HepG2 (cell line): ENCODE results near the gene KCNJ14. TPM values are rescaled to one million over a fixed set of nuclear protein-coding genes. Genes with fewer than 3 reads are reported as not detected.
A peak's percentile ranks its signal among the peaks of the same experiment; 100 is the strongest.

ENCODE experiments used
- NR2C2 ChIP-seq: sonication (generic); formaldehyde crosslinking; IDR thresholded peaks from 2 replicates; pipeline ENCODE4 v1.4.0; 2020; ENCODE audit warnings: missing genetic modification reagents, mild to moderate bottlenecking, moderate library complexity, borderline replicate concordance
- SRSF1 ChIP-seq: fragments of 200-400 bp; formaldehyde crosslinking; optimal IDR thresholded peaks from 2 replicates; pipeline ENCODE3; 2017; ENCODE audit warnings: mild to moderate bottlenecking, low read depth, low read length, moderate library complexity
- TCF7 ChIP-seq: sonication (generic); IDR thresholded peaks from 2 replicates; pipeline ENCODE4 v1.6.1; 2016; ENCODE audit warnings: antibody characterized with exemption, low read depth
- ZBTB42 ChIP-seq: sonication (generic); formaldehyde crosslinking; IDR thresholded peaks from 2 replicates; pipeline ENCODE4 v1.5.0; 2020; ENCODE audit warnings: mild to moderate bottlenecking, missing genetic modification reagents
- ZNF142 ChIP-seq: sonication (generic); formaldehyde crosslinking; IDR thresholded peaks from 2 replicates; pipeline ENCODE4 v1.4.0; 2020; ENCODE audit warnings: missing genetic modification reagents
- ZNF143 ChIP-seq: sonication (generic); formaldehyde crosslinking; IDR thresholded peaks from 2 replicates; pipeline ENCODE4 v1.4.0; 2020; ENCODE audit warnings: missing genetic modification reagents
- ZNF780A ChIP-seq: sonication (generic); formaldehyde crosslinking; IDR thresholded peaks from 2 replicates; pipeline ENCODE4 v1.8.0; 2022; ENCODE audit warnings: mild to moderate bottlenecking, missing genetic modification reagents, moderate library complexity
- ZXDC ChIP-seq: sonication (generic); formaldehyde crosslinking; IDR thresholded peaks from 2 replicates; pipeline ENCODE4 v1.5.0; 2020; ENCODE audit warnings: mild to moderate bottlenecking, missing genetic modification reagents
- polyA plus RNA-seq, 8 experiments: library from polyadenylated mRNA; depleted of rRNA in 3 of 8; stranded (reverse) in 7 of 8; unstranded in 1 of 8; fragments of >200 nt; fragmentation: Illumina TruSeq in 4 of 8; extraction: Trizol in 4 of 8; gene quantifications; 2 replicates each; pipeline versions ENCODE4 v1.2.1 to v1.2.3, GENCODE V29; 2011 to 2016; ENCODE audit warnings: low read depth in 4 of 8, missing spikeins in 1 of 8, mixed read lengths in 1 of 8; ENCODE audit not compliant: insufficient read depth in 1 of 8
- total RNA-seq, 5 experiments: library from RNA; depleted of rRNA; stranded (reverse); fragments of >200 nt; fragmentation: Illumina TruSeq; extraction: Trizol; gene quantifications; 2 replicates each; pipeline ENCODE4 v1.2.3, GENCODE V29; 2016; ENCODE audit warnings: low read depth in 1 of 5
- TF ChIP-seq, protein P1 (sequence below), 2 experiments: fragments of 450-650 bp in 1 of 2; sonication (generic) in 1 of 2; formaldehyde crosslinking in 1 of 2; IDR thresholded peaks; 2 replicates each; pipeline versions ENCODE4 v1.6.1 to v1.8.0; 2016 to 2022; ENCODE audit warnings: antibody characterized with exemption in 1 of 2, mild to moderate bottlenecking in 1 of 2, missing genetic modification reagents in 1 of 2

Gene KCNJ14
- total and polyA plus RNA-seq, 2 of the 13 experiments (the other 11 are each of a cell fraction or from before 2014, with no cell fraction given), result 0.20 to 0.51 TPM

DNA sequence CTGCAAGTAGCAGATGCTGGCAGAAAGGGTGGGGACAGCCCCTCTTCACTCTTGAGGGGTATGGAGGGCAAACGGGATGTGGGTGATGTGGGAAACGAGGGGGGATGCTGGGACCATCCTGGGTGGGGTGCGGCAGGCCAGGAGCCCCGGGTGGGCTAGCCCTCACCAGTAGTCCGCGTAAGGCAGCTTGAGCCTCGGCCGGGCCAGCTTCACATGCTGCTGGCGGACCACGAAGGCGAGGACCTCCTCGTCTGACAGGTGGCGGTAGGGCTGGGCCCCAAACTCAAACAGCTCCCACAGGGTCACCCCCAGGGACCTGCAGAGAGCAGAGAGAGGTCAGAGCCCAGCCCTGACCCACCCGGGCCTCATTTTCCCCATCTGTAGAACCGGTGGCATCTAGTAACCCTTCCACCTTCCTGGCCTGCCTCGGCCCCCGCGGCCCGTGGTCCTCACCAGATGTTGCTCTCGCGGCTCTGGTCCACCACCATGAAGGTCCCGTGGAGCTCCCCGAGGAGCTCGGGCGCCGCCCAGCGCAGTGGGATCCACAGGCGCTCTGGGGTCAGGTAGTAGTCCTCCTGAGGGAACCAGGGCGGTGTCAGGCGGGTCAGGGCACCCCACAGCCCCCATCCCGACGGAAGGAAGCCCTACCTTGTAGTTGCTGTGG, 45.6 kb downstream of the KCNJ14 start (continued):
- TF ChIP-seq TCF7 (no peak), SRSF1 (no peak), NR2C2 (no peak), ZNF143 (CRISPR knock-in tag) (no peak), ZNF142 (no peak), ZBTB42 (CRISPR knock-in tag) (no peak), ZXDC (no peak), ZNF780A (CRISPR knock-in tag) (no peak)
- TF ChIP-seq, protein P1, sequence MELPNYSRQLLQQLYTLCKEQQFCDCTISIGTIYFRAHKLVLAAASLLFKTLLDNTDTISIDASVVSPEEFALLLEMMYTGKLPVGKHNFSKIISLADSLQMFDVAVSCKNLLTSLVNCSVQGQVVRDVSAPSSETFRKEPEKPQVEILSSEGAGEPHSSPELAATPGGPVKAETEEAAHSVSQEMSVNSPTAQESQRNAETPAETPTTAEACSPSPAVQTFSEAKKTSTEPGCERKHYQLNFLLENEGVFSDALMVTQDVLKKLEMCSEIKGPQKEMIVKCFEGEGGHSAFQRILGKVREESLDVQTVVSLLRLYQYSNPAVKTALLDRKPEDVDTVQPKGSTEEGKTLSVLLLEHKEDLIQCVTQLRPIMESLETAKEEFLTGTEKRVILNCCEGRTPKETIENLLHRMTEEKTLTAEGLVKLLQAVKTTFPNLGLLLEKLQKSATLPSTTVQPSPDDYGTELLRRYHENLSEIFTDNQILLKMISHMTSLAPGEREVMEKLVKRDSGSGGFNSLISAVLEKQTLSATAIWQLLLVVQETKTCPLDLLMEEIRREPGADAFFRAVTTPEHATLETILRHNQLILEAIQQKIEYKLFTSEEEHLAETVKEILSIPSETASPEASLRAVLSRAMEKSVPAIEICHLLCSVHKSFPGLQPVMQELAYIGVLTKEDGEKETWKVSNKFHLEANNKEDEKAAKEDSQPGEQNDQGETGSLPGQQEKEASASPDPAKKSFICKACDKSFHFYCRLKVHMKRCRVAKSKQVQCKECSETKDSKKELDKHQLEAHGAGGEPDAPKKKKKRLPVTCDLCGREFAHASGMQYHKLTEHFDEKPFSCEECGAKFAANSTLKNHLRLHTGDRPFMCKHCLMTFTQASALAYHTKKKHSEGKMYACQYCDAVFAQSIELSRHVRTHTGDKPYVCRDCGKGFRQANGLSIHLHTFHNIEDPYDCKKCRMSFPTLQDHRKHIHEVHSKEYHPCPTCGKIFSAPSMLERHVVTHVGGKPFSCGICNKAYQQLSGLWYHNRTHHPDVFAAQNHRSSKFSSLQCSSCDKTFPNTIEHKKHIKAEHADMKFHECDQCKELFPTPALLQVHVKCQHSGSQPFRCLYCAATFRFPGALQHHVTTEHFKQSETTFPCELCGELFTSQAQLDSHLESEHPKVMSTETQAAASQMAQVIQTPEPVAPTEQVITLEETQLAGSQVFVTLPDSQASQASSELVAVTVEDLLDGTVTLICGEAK (IDR thresholded peaks at IDR 0.05), result no peak
- TF ChIP-seq, protein P1 (CRISPR knock-in tag; IDR thresholded peaks at IDR 0.05), result peak; percentile 42; the same call in 1 of the 2 replicates
